Measurements from ENCODE around the gene GPR37L1.

DNA sequence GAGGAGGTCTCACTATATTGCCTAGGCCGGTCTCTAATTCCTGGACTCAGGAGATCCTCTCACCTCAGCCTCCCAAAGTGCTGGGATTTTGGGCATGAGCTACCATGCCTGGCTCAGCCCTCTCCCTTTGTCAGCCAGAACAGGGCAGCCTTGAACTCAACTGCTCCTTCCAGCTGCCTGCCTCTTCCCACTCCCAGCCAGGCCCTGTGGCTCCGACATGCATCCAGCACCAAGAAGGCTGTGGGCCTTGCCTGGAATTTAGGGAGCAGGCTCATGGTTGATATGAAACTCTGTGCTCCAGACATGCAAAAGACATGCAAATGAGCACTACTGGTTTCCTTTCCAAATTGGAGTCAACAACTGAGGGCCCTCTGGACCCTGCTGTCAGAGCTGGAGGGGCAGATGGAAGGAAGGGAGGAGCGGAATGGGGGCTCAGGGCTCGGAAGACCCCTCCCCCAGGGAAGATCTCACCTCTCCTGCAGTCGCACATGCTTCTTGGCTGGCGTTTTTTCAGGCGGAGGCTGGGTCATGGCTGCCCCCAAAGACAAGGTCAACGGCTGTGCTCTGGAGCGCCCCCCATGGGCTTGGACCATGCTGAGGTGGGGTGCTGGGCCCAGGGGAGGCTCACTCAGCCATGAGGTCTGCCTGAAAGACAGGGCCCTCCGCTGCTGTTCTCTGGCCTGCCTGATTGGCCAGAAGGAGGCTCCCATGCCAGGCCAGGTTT is 36.3 kb downstream of the GPR37L1 start:
- TF ChIP-seq, protein P1, sequence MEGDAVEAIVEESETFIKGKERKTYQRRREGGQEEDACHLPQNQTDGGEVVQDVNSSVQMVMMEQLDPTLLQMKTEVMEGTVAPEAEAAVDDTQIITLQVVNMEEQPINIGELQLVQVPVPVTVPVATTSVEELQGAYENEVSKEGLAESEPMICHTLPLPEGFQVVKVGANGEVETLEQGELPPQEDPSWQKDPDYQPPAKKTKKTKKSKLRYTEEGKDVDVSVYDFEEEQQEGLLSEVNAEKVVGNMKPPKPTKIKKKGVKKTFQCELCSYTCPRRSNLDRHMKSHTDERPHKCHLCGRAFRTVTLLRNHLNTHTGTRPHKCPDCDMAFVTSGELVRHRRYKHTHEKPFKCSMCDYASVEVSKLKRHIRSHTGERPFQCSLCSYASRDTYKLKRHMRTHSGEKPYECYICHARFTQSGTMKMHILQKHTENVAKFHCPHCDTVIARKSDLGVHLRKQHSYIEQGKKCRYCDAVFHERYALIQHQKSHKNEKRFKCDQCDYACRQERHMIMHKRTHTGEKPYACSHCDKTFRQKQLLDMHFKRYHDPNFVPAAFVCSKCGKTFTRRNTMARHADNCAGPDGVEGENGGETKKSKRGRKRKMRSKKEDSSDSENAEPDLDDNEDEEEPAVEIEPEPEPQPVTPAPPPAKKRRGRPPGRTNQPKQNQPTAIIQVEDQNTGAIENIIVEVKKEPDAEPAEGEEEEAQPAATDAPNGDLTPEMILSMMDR (IDR thresholded peaks at IDR 0.05; ENCODE audit: low read depth, low read length, poor library complexity, severe bottlenecking): peak; percentile 94
- no peak for TF ChIP-seq EZH2phosphoT487 (IDR thresholded peaks at IDR 0.05; ENCODE audit: borderline replicate concordance, low read length)

All from DOHH2 (cell line).